H54 (cell line): ENCODE measurements around the gene CDC14B.
"Not testable (repeated sequence)": the region's sequence is repeated elsewhere in the genome, so short reads cannot be mapped to it uniquely, and the experiment has no call there.

Experiments
- DNase-seq: peaks from one replicate; pipeline ENCODE4 v3.0.0; 2011; ENCODE audit warnings: low spot score, mixed read lengths; ENCODE audit not compliant: insufficient read length
- FAIRE-seq: peaks from 3 replicates; lab custom pipeline; 2011; peaks lifted over from hg19 to GRCh38; lab: Jason Lieb, UNC
- POLR2A ChIP-seq: IDR thresholded peaks from 2 replicates; pipeline ENCODE4 v1.6.1; 2011; ENCODE audit warnings: low read depth, mild to moderate bottlenecking, low read length

The CDC14B gene

DNA sequence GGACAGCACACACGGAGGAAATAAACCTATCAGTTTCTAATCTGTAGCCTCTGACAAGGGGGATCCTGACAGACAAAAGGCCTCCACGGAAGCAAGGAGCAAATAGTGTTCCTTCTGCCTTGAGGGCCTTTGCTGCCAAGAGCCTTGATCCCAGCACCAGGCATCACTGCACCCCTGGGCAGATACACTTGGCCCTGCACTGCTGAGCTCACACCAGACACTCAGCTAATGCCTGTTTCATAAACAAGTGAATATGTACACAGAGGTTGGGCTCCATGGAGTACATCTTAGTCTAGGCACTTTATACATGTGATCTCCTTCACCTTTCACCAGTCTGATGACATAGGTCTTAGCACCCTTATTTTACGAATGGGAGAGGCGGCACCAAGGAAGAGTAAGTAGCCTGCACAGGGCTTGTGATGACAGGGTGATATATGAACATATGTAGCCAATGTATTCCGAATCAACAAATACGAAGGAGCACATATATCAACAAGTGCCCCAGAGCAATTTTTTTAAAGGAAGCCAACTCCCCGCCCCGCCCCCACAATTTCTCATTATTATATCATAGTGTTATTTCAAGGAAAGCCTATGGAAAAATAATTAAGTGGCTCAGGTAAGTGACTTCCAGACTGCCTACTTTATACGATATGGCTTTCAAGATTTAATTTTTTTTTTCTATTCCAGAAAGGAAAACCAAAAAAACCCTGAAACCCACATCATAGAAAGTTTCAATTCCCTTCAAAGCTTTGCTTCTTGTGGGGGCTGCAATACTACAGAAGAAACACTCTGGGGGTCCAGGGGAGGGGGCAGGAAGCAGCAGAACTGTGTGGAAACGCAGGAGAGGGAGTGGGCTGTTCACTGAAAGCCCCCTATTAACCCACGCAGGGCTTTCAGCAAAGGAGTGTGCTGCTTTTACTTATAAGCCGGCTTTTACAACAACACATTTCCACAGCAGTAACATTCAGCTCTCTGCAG lies 32.0 kb downstream of the CDC14B start:
- DNase-seq: no peak
- TF ChIP-seq POLR2A: no peak
- peak; percentile 85 for FAIRE-seq

- no peak for TF ChIP-seq POLR2A
- FAIRE-seq (peak; percentile 45), DNase-seq (no peak)
These were observed 34.2 kb downstream of the CDC14B start for GRCh38 chr9:96585426-96585825.

DNA sequence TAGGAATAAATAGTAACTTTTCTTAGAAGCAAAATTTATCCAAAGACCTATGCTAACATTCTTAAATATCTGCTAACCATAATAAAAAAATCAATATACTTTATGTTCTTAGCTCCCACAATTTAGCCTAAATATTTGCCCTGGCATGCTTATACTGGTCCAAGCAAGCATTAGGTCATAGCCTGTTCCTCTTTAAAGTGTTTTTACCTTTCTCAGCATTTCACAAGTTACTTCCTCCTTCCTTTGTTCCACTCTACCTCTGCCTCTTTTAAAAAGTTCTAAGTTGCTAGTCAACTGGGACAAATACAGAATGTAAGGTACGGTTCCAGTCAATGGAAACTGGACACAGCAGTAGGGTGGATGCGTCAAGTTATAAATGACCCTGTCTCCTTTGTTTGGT lies 37.4 kb downstream of the CDC14B start:
- FAIRE-seq, DNase-seq: not testable (repeated sequence)

DNA sequence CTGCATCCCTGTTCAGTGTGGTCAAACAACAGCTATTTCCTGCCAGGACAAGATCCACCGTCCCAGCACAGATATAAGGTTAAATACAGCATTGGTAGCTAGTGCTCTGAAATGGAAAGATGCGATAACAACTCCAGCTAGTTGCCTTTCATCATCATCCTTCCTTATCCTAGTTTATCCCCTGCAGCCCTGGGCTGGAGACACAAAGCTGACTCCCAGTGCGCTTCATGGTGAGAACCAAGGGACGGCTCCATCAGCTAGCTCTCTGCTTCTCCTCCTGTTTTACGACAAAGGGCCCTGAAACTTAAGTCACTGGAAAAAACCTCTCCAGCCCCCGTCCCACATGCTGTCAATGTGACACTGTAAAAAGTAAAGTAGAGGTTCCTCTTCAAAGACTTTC lies 37.9 kb downstream of the CDC14B start:
- no peak for TF ChIP-seq POLR2A
- FAIRE-seq: peak; percentile 80
- no peak for DNase-seq

DNA sequence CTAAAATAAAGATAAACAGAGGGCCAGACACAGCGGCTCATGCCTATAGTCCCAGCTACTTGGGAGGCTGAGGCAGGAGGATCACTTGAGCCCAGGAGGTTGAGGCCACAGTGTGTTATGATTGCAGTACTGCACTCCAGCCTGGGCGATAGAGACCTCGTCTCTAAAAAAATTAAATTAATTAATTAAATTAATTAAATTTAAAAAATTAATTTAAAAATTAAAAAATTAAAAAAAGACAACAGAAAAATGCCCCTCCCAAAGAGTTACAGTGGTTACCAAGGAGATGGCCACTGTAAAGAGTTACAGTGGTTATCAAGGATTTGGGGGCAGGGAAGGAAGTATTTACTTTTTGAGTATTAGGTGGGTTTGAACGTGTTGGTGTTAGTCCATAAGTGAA lies 38.3 kb downstream of the CDC14B start:
- DNase-seq: no peak
- no peak for FAIRE-seq
- no peak for TF ChIP-seq POLR2A

- peak; percentile 89 for FAIRE-seq
- DNase-seq: no peak
- TF ChIP-seq POLR2A: no peak
These were observed 44.7 kb downstream of the CDC14B start for GRCh38 chr9:96574931-96575351.

DNA sequence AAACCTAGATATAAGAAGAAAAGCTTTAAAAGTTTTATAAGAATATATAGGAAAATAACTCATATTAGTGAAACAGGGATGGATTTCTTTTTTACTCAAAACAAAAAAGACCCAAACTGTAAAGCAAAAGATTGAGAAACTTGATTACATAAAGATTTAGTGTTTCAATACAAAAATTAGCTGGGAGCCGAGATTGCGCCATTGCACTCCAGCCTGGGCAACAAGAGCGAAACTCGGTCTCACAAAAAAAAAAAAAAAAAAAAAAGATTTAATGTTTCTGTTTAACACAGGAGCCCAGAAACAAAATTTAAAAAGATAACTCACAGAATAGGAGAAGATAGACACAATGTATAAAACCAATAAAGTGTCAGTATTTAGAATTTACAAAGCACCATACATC lies 45.2 kb downstream of the CDC14B start:
- FAIRE-seq: no peak
- TF ChIP-seq POLR2A: no peak
- no peak for DNase-seq

- TF ChIP-seq POLR2A: no peak; the same call in 1 of the 2 replicates
- FAIRE-seq (peak; percentile 85), DNase-seq (peak; percentile 81)
These were observed 52.4 kb downstream of the CDC14B start for GRCh38 chr9:96567203-96567700.

- peak; percentile 27; the same call in 1 of the 2 replicates for TF ChIP-seq POLR2A
- peak; percentile 83 for FAIRE-seq
- peak; percentile 93 for DNase-seq
These were observed 53.0 kb downstream of the CDC14B start for GRCh38 chr9:96566498-96567202.

DNA sequence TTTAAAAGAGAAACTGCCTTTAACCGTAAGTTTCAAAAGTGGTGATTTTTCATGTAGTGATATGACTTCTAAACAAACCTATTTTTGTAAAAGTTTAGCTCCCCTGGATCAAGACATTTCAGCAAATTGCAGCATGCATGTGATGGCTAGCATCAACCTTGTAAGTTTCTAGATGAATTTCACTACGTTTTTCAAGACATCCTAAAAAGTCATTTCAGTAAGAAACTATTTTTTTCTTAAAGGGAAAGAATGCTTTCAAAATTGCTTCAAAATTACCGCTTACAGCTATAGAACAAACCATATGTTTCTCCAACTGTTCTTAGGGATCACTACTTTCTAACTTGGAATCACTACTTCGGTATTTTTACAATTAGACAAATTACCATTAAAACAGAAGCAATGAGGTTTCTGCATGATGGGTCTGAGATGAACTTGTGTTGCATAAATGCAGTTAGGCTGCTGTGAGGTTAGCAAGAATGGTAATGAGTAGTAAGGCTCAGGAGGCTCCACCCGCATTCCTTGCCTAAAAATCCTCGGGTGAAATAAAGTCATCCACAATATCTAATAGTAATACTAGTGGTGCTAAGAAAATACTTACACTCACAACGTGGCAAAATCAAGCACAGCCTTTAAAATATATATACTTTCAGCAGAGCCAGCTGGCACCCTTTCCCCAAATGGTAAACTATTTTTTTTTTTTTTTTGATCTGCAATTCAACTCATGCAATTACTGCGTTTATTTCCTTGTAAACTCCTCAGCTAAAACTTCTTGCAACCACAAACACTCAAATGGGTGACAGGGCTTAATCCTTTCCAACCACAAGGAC lies 53.8 kb downstream of the CDC14B start:
- no peak for TF ChIP-seq POLR2A
- FAIRE-seq (peak; percentile 98), DNase-seq (peak; percentile 43)

GRCh38 chr9:96564217-96564616 lies 55.4 kb downstream of the CDC14B start:
- TF ChIP-seq POLR2A: no peak
- DNase-seq: no peak
- no peak for FAIRE-seq

DNA sequence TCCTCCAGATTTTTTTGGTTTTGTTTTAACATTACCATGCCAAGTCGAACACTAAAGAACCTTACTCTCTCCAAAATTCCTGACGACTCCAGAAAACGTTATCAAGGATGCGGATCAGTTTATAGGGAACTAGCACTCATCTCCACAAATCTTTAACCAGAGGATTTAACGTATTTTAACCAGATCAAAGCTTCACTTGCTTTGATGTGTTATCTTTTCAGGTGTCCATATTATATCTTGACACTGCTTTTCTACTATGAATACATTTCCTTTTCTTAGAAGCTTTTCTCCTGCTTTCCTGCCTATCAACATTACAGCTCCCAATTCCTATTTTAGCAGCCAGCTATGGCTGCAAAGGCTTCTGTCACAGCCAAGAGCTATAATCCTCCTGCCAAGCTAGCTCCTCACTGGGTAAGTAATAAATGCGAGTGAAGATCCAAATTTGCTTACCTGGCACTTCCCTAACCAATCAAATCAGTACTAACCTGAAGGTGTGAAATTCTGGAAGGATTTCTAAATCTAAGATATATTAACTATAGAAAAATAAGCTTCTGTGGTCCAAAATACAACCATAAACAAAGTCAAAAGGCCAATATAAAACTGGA lies 60.2 kb downstream of the CDC14B start:
- peak; percentile 81 for FAIRE-seq
- TF ChIP-seq POLR2A: no peak
- DNase-seq: no peak

DNA sequence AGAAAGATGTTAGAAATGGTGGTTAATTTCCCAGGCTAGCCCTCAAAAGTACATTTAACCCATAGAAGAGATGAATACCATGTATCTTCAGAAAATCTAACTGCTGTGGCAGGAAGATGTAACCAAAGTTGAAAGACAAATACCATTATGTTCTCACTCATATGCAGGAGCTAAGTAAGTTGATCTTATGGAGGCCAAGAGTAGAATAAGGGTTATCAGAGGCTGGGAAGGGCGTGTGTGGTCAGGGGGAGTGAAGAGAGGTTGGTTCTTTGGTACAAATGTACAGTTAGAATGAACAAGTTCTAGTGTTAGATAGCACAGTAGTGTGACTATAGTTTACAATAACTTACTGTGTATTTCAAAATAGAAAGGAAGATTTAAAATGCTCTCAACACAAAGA lies 61.7 kb downstream of the CDC14B start:
- TF ChIP-seq POLR2A: no peak
- DNase-seq: no peak
- FAIRE-seq: no peak
